ENCODE measurements around the gene OBSCN.

OBSCN gene

GRCh38 chr1:228312136-228312764 is 104.4 kb downstream of the OBSCN start:
- no peak for DNase-seq

- DNase-seq: no peak
These were observed 105.9 kb downstream of the OBSCN start for GRCh38 chr1:228313536-228314277.

GRCh38 chr1:228314315-228314657 is 106.4 kb downstream of the OBSCN start:
- DNase-seq: no peak

- DNase-seq: no peak
These were observed 107.0 kb downstream of the OBSCN start for GRCh38 chr1:228314658-228315483.

GRCh38 chr1:228315484-228315944 is 107.7 kb downstream of the OBSCN start:
- DNase-seq: no peak

- DNase-seq: no peak
These were observed 108.2 kb downstream of the OBSCN start for GRCh38 chr1:228315945-228316588.

- no peak for DNase-seq
These were observed 108.9 kb downstream of the OBSCN start for GRCh38 chr1:228316589-228317387.

GRCh38 chr1:228317411-228317828 is 109.6 kb downstream of the OBSCN start:
- DNase-seq: no peak

- no peak for DNase-seq
These were observed 110.3 kb downstream of the OBSCN start for GRCh38 chr1:228317891-228318810.

GRCh38 chr1:228318823-228319241 is 111.0 kb downstream of the OBSCN start:
- no peak for DNase-seq

GRCh38 chr1:228319352-228320088 is 111.7 kb downstream of the OBSCN start:
- DNase-seq: no peak

- DNase-seq: no peak
These were observed 112.5 kb downstream of the OBSCN start for GRCh38 chr1:228320394-228320793.

GRCh38 chr1:228321435-228321834 is 113.6 kb downstream of the OBSCN start:
- no peak for DNase-seq

GRCh38 chr1:228321895-228322294 is 114.1 kb downstream of the OBSCN start:
- no peak for DNase-seq

GRCh38 chr1:228323401-228323800 is 115.6 kb downstream of the OBSCN start:
- no peak for DNase-seq

GRCh38 chr1:228325267-228325666 is 117.4 kb downstream of the OBSCN start:
- no peak for DNase-seq

- DNase-seq: no peak
These were observed 122.0 kb downstream of the OBSCN start for GRCh38 chr1:228329887-228330286.

GRCh38 chr1:228332797-228333738 is 125.2 kb downstream of the OBSCN start:
- DNase-seq: no peak

- no peak for DNase-seq
These were observed 125.9 kb downstream of the OBSCN start for GRCh38 chr1:228333739-228334115.

All from CD4-positive, alpha-beta T cell treated with Interleukin-15 for 1 hour (primary cell).